ENCODE data around the gene PRRG3. TPM values are rescaled to one million over a fixed set of nuclear protein-coding genes. Genes with fewer than 3 reads are reported as not detected.

Gene PRRG3
- polyA plus RNA-seq, 3 donors, result not detected

GRCh38 chrX:151711154-151711553 lies 15.9 kb downstream of the PRRG3 start:
- no peak overlapping the region for H3K4me3 ChIP-seq (replicated peaks in 1 of 3; ENCODE audit: low read depth in 2 of 3, low read length in 3 of 3)
- no peak overlapping the region for H2AFZ ChIP-seq (ENCODE audit: insufficient read depth, low read depth, low read length, poor library complexity, severe bottlenecking)
- peaks cover 0 to 2% (median 0%) of the 10 kb centered on the region in 7 donors for H3K9me3 Mint-ChIP-seq
- no peaks in the 10 kb centered on the region for H3K36me3 Mint-ChIP-seq
- no peak for DNase-seq
- no peak overlapping the region for H3K9ac ChIP-seq (ENCODE audit: insufficient read depth, low read length, poor library complexity, severe bottlenecking)
- H3K4me1 ChIP-seq (ENCODE audit: control insufficient read depth in 1 of 2, insufficient read depth in 2 of 2, low read length in 2 of 2), result no peaks in the 10 kb centered on the region
- TF ChIP-seq CTCF (IDR thresholded peaks at IDR 0.05), result no peak
- H3K4me2 ChIP-seq (replicated peaks; ENCODE audit: extremely low read depth, low read length, poor library complexity, severe bottlenecking), result no peak overlapping the region
- H3K9me3 ChIP-seq (replicated peaks in 1 of 2; ENCODE audit: control insufficient read depth in 1 of 2, insufficient read depth in 1 of 2, low read length in 2 of 2), result no peaks in the 10 kb centered on the region
- no peak overlapping the region for H3K27ac Mint-ChIP-seq
- intact Hi-C loops (cut with micrococcal nuclease), result no loop called here
- no peaks in the 10 kb centered on the region for H3K79me2 ChIP-seq (ENCODE audit: insufficient read depth, low read length)
- no peaks in the 10 kb centered on the region for H3K4me1 Mint-ChIP-seq
- no peaks in the 10 kb centered on the region for H4K20me1 ChIP-seq (ENCODE audit: insufficient read depth, low read length)
- no peaks in the 10 kb centered on the region for H3K27me3 ChIP-seq (ENCODE audit: control insufficient read depth in 2 of 2, insufficient read depth in 2 of 2, low read length in 2 of 2)
- H3K27me3 Mint-ChIP-seq (ENCODE audit: low read depth in 3 of 3), result peaks cover 0 to 4% (median 2%) of the 10 kb centered on the region in 3 donors
- no peak overlapping the region for H3K27ac ChIP-seq (ENCODE audit: low read depth in 1 of 2, low read length in 2 of 2)
- H3K4me3 Mint-ChIP-seq, result no peak overlapping the region
- no peaks in the 10 kb centered on the region for H3K36me3 ChIP-seq (replicated peaks in 1 of 2; ENCODE audit: control insufficient read depth in 1 of 2, insufficient read depth in 2 of 2, low read length in 2 of 2)
- 60% methylated on average over 3 of the region's 5 CpGs for WGBS (ENCODE audit: insufficient coverage)

DNA sequence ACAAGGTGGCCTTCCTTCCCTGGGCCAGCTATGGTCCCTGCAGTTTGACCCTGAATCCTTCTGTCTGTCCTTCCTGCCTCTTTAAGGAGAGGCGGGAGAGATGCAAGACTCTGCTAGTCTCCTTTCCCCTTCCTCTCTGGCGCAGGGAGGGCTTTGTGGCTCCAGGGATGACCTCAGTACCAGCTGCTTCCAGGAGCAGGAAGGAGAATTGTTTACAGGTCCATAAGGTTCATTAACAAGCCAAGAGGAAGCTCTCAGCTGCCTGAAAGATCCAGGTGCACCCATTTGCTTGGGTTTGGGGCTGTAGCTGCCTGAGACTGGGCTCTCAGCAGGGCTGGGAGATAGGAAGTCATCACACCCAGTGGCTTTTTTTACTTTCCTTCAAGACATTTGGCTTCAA lies 16.5 kb downstream of the PRRG3 start:
- H2AFZ ChIP-seq (ENCODE audit: insufficient read depth, low read depth, low read length, poor library complexity, severe bottlenecking), result no peak overlapping the region
- DNase-seq, result no peak
- Mint-ChIP-seq H3K4me1 (no peaks in the 10 kb centered on the region), H3K36me3 (no peaks in the 10 kb centered on the region), H3K27ac (no peak overlapping the region), H3K27me3 (ENCODE audit: low read depth in 3 of 3) (peaks cover 1 to 5% (median 2%) of the 10 kb centered on the region in 3 donors), H3K4me3 (no peak overlapping the region), H3K9me3 (no peaks in the 10 kb centered on the region)
- H4K20me1 ChIP-seq (ENCODE audit: insufficient read depth, low read length), result no peaks in the 10 kb centered on the region
- WGBS (ENCODE audit: insufficient coverage), result no CpG with 5 or more reads among the region's 2 CpGs
- H3K27ac ChIP-seq (ENCODE audit: low read depth in 1 of 2, low read length in 2 of 2), result no peak overlapping the region
- H3K27me3 ChIP-seq (ENCODE audit: control insufficient read depth in 2 of 2, insufficient read depth in 2 of 2, low read length in 2 of 2), result no peaks in the 10 kb centered on the region
- H3K9ac ChIP-seq (ENCODE audit: insufficient read depth, low read length, poor library complexity, severe bottlenecking), result no peak overlapping the region
- intact Hi-C loops (cut with micrococcal nuclease), result no loop called here
- H3K4me1 ChIP-seq (ENCODE audit: control insufficient read depth in 1 of 2, insufficient read depth in 2 of 2, low read length in 2 of 2), result no peaks in the 10 kb centered on the region
- H3K4me2 ChIP-seq (replicated peaks; ENCODE audit: extremely low read depth, low read length, poor library complexity, severe bottlenecking), result no peak overlapping the region
- H3K79me2 ChIP-seq (ENCODE audit: insufficient read depth, low read length), result no peaks in the 10 kb centered on the region
- no peaks in the 10 kb centered on the region for H3K9me3 ChIP-seq (replicated peaks in 1 of 2; ENCODE audit: control insufficient read depth in 1 of 2, insufficient read depth in 1 of 2, low read length in 2 of 2)
- TF ChIP-seq CTCF (IDR thresholded peaks at IDR 0.05), result no peak
- H3K36me3 ChIP-seq (replicated peaks in 1 of 2; ENCODE audit: control insufficient read depth in 1 of 2, insufficient read depth in 2 of 2, low read length in 2 of 2), result no peaks in the 10 kb centered on the region
- no peak overlapping the region for H3K4me3 ChIP-seq (replicated peaks in 1 of 3; ENCODE audit: low read depth in 2 of 3, low read length in 3 of 3)

Measured in CD14-positive monocyte (primary cell).